ENCODE results near the gene SVEP1.

The SVEP1 gene

GRCh38 chr9:110351009-110351467, 228.5 kb downstream of the SVEP1 start (continued):
- 0 out of 2 replicates have a peak, but pooled peaks have one; percentile 12 for TF ChIP-seq ZNF518A (tag by site-specific recombination; conservative IDR thresholded peaks at IDR 0.05; ENCODE audit: low read depth)

GRCh38 chr9:110346325-110346724, 233.2 kb downstream of the SVEP1 start:
- Histone ChIP-seq H3K4me1 (ENCODE audit: control insufficient read depth, insufficient read depth, low read length) (no peaks in the 10 kb centered on the region), H3K9me3 (ENCODE audit: control insufficient read depth, insufficient read depth, low read depth, low read length) (no peaks in the 10 kb centered on the region), H3K36me3 (ENCODE audit: control insufficient read depth in 2 of 2, insufficient read depth in 1 of 2, low read length in 2 of 2) (no peaks in the 10 kb centered on the region), H3K4me3 (ENCODE audit: low read depth, low read length) (no peak overlapping the region), H3K27ac (ENCODE audit: extremely low read depth, low read depth, low read length) (no peak overlapping the region)
- TF ChIP-seq INSM2 (tag by site-specific recombination; IDR thresholded peaks at IDR 0.05) (no peak), ZNF184 (tag by site-specific recombination; IDR thresholded peaks at IDR 0.05) (no peak), GLIS2 (tag by site-specific recombination; IDR thresholded peaks at IDR 0.05) (no peak), ZSCAN16 (tag by site-specific recombination; IDR thresholded peaks at IDR 0.05) (no peak), ZNF138 (tag by site-specific recombination; IDR thresholded peaks at IDR 0.05; ENCODE audit: borderline replicate concordance) (no peak), PRDM4 (tag by site-specific recombination; IDR thresholded peaks at IDR 0.05) (no peak), HOXC10 (CRISPR knock-in tag; IDR thresholded peaks at IDR 0.05) (no peak), ZBTB21 (tag by site-specific recombination; IDR thresholded peaks at IDR 0.05) (no peak), ZNF514 (tag by site-specific recombination; IDR thresholded peaks at IDR 0.05) (no peak), ZNF830 (tag by site-specific recombination; IDR thresholded peaks at IDR 0.05; ENCODE audit: low read depth) (no peak), ZNF18 (tag by site-specific recombination; IDR thresholded peaks at IDR 0.05) (no peak), ZNF239 (tag by site-specific recombination; IDR thresholded peaks at IDR 0.05) (no peak), ZNF394 (tag by site-specific recombination; IDR thresholded peaks at IDR 0.05; ENCODE audit: borderline replicate concordance) (no peak), ZBTB7A (tag by site-specific recombination; IDR thresholded peaks at IDR 0.05; ENCODE audit: low read depth) (no peak), REPIN1 (tag by site-specific recombination; IDR thresholded peaks at IDR 0.05; ENCODE audit: low read depth) (no peak), ZNF354C (tag by site-specific recombination; IDR thresholded peaks at IDR 0.05; ENCODE audit: borderline replicate concordance, low read depth) (no peak), ZNF707 (tag by site-specific recombination; IDR thresholded peaks at IDR 0.05) (no peak)
- ChIA-PET CTCF (interaction anchor here (0.6 kb wide), 1 partner anchor 304 kb away, joined by 3 read pairs; no protein-coding TSS in a partner anchor), POLR2A (no interaction called here)
